GM12864 (cell line): ENCODE measurements around the gene GFOD1.

Experiments
- DNase-seq: peaks from one replicate; pipeline ENCODE4 v3.0.0-alpha.2; 2011; ENCODE audit warnings: low read depth
- H3K4me3 ChIP-seq: 2 replicates; pipeline ENCODE4 v1.5.1; 2011; ENCODE audit warnings: mild to moderate bottlenecking, low read depth, low read length, control low read depth
- CTCF ChIP-seq: IDR thresholded peaks from 2 replicates; pipeline ENCODE4 v1.5.1; 2011; ENCODE audit warnings: low read depth, mild to moderate bottlenecking, moderate library complexity, low read length, control low read depth, inconsistent platforms; ENCODE audit errors: missing control alignments

The GFOD1 gene

GRCh38 chr6:13455552-13455966 lies 31.8 kb downstream of the GFOD1 start:
- DNase-seq, result no peak
- TF ChIP-seq CTCF, result no peak
- H3K4me3 ChIP-seq, result no peak overlapping the region; the same call in 1 of the 2 replicates

GRCh38 chr6:13454286-13455221 lies 32.8 kb downstream of the GFOD1 start:
- no peak for TF ChIP-seq CTCF
- H3K4me3 ChIP-seq, result no peak overlapping the region; the same call in 1 of the 2 replicates
- no peak for DNase-seq

GRCh38 chr6:13453771-13454251 lies 33.6 kb downstream of the GFOD1 start:
- no peak overlapping the region for H3K4me3 ChIP-seq
- no peak for TF ChIP-seq CTCF
- DNase-seq, result no peak

GRCh38 chr6:13453153-13453552 lies 34.2 kb downstream of the GFOD1 start:
- no peak for DNase-seq
- TF ChIP-seq CTCF, result no peak
- no peak overlapping the region for H3K4me3 ChIP-seq

- no peak for DNase-seq
- H3K4me3 ChIP-seq, result no peak overlapping the region
- no peak for TF ChIP-seq CTCF
Observed at GRCh38 chr6:13452346-13453117, 34.9 kb downstream of the GFOD1 start.

GRCh38 chr6:13451181-13451895 lies 36.1 kb downstream of the GFOD1 start:
- no peak for TF ChIP-seq CTCF
- no peak for DNase-seq
- H3K4me3 ChIP-seq, result no peak overlapping the region
